GM19395 (cell line): ENCODE data around the gene GNPDA1.
A peak's percentile ranks its signal among the peaks of the same experiment; 100 is the strongest.

Experiments used
- ATAC-seq: cut with Tn5 transposase; IDR thresholded peaks from one replicate; pipeline ENCODE4 v1.9.1; 2021; ENCODE audit warnings: mild to moderate bottlenecking, moderate library complexity; ENCODE audit not compliant: unreplicated experiment

The GNPDA1 gene

GRCh38 chr5:142024771-142025304, 12.0 kb upstream of the GNPDA1 start:
- peak; percentile 100 for ATAC-seq

GRCh38 chr5:142023836-142024235, 11.0 kb upstream of the GNPDA1 start:
- ATAC-seq, result no peak

- no peak for ATAC-seq
These were observed 7.4 kb upstream of the GNPDA1 start for GRCh38 chr5:142020122-142020659.

- peak; percentile 45 for ATAC-seq
These were observed 5.1 kb upstream of the GNPDA1 start for GRCh38 chr5:142017832-142018427.

GRCh38 chr5:142016556-142016955, 3.7 kb upstream of the GNPDA1 start:
- peak; percentile 41 for ATAC-seq

GRCh38 chr5:142015781-142016533, 3.1 kb upstream of the GNPDA1 start:
- peak; percentile 42 for ATAC-seq

- ATAC-seq, result peak; percentile 41
These were observed 2.2 kb upstream of the GNPDA1 start for GRCh38 chr5:142014911-142015584.

GRCh38 chr5:142013734-142014521, 1.1 kb upstream of the GNPDA1 start:
- ATAC-seq, result no peak

GRCh38 chr5:142012186-142012785, 541 bp downstream of the GNPDA1 start:
- ATAC-seq, result no peak

- no peak for ATAC-seq
These were observed 1.1 kb downstream of the GNPDA1 start for GRCh38 chr5:142011572-142012185.

- ATAC-seq, result no peak
These were observed 2.9 kb downstream of the GNPDA1 start for GRCh38 chr5:142009886-142010285.

GRCh38 chr5:142008813-142009212, 4.0 kb downstream of the GNPDA1 start:
- ATAC-seq, result no peak

GRCh38 chr5:142007237-142007544, 5.6 kb downstream of the GNPDA1 start:
- peak; percentile 15 for ATAC-seq

GRCh38 chr5:142006363-142007236, 6.2 kb downstream of the GNPDA1 start:
- peak; percentile 66 for ATAC-seq

GRCh38 chr5:142003266-142003800, 9.5 kb downstream of the GNPDA1 start:
- ATAC-seq, result no peak

GRCh38 chr5:142000704-142001484, 11.9 kb downstream of the GNPDA1 start:
- ATAC-seq, result no peak

GRCh38 chr5:142000173-142000572, 12.7 kb downstream of the GNPDA1 start:
- ATAC-seq, result no peak

- ATAC-seq, result no peak
These were observed 15.4 kb downstream of the GNPDA1 start for GRCh38 chr5:141997358-141997960.
